HepG2 (cell line): ENCODE data around the gene ANKIB1. TPM values are rescaled to one million over a fixed set of nuclear protein-coding genes. Genes with fewer than 3 reads are reported as not detected.
A peak's percentile ranks its signal among the peaks of the same experiment; 100 is the strongest.

Source experiments
- ATF2 ChIP-seq: sonication (generic); formaldehyde crosslinking; IDR thresholded peaks from 2 replicates; pipeline ENCODE4 v1.4.0; 2020; ENCODE audit warnings: missing genetic modification reagents
- DNMT1 ChIP-seq: sonication (generic); formaldehyde crosslinking; IDR thresholded peaks from 2 replicates; pipeline ENCODE4 v1.5.1; 2020; ENCODE audit warnings: mild to moderate bottlenecking, missing genetic modification reagents
- ETV5 ChIP-seq: IDR thresholded peaks from 2 replicates; pipeline ENCODE4 v1.6.1; 2018; ENCODE audit warnings: missing biosample characterization, missing genetic modification reagents, inconsistent platforms, borderline replicate concordance
- FOXO4 ChIP-seq: sonication (generic); formaldehyde crosslinking; conservative IDR thresholded peaks from 2 replicates; pipeline ENCODE4 v1.8.1; 2023; ENCODE audit warnings: missing genetic modification reagents
- KLF6 ChIP-seq: IDR thresholded peaks from 2 replicates; pipeline ENCODE4 v1.8.0; 2016; ENCODE audit warnings: missing biosample characterization, missing genetic modification reagents
- KMT2B ChIP-seq: IDR thresholded peaks from 2 replicates; pipeline ENCODE4 v1.6.1; 2016; ENCODE audit warnings: missing genetic modification reagents, missing compliant biosample characterization
- MEF2D ChIP-seq: sonication (generic); formaldehyde crosslinking; IDR thresholded peaks from 2 replicates; pipeline ENCODE4 v1.5.1; 2020; ENCODE audit warnings: mild to moderate bottlenecking, missing genetic modification reagents
- MXD1 ChIP-seq: sonication (generic); formaldehyde crosslinking; IDR thresholded peaks from 2 replicates; pipeline ENCODE4 v1.4.0; 2020; ENCODE audit warnings: mild to moderate bottlenecking, missing genetic modification reagents
- SALL1 ChIP-seq: sonication (generic); formaldehyde crosslinking; IDR thresholded peaks from 2 replicates; pipeline ENCODE4 v1.8.0; 2022; ENCODE audit warnings: mild to moderate bottlenecking, missing genetic modification reagents
- TIGD3 ChIP-seq: sonication (generic); formaldehyde crosslinking; IDR thresholded peaks from 2 replicates; pipeline ENCODE4 v1.5.1; 2020; ENCODE audit warnings: mild to moderate bottlenecking, missing genetic modification reagents, borderline replicate concordance
- UBTF ChIP-seq: sonication (generic); formaldehyde crosslinking; IDR thresholded peaks from 2 replicates; pipeline ENCODE4 v1.4.0; 2020; ENCODE audit warnings: mild to moderate bottlenecking, missing genetic modification reagents
- ZBTB43 ChIP-seq: sonication (generic); formaldehyde crosslinking; conservative IDR thresholded peaks from 2 replicates; pipeline ENCODE4 v1.4.0; 2020; ENCODE audit warnings: missing genetic modification reagents
- ZNF274 ChIP-seq: sonication (generic); formaldehyde crosslinking; IDR thresholded peaks from 2 replicates; pipeline ENCODE4 v1.5.1; 2020; ENCODE audit warnings: mild to moderate bottlenecking, missing genetic modification reagents
- ZNF292 ChIP-seq: sonication (generic); formaldehyde crosslinking; IDR thresholded peaks from 2 replicates; pipeline ENCODE4 v1.8.1; 2022; ENCODE audit warnings: mild to moderate bottlenecking, low read depth, missing genetic modification reagents, borderline replicate concordance
- ZNF503 ChIP-seq: sonication (generic); formaldehyde crosslinking; IDR thresholded peaks from 2 replicates; pipeline ENCODE4 v1.4.0; 2020; ENCODE audit warnings: missing genetic modification reagents
- ZNF598 ChIP-seq: sonication (generic); formaldehyde crosslinking; IDR thresholded peaks from 2 replicates; pipeline ENCODE4 v1.5.1; 2020; ENCODE audit warnings: mild to moderate bottlenecking, missing genetic modification reagents, borderline replicate concordance
- ZNF619 ChIP-seq: sonication (generic); formaldehyde crosslinking; IDR thresholded peaks from 2 replicates; pipeline ENCODE4 v1.4.0; 2020; ENCODE audit warnings: mild to moderate bottlenecking, missing genetic modification reagents
- ZNF672 ChIP-seq: sonication (generic); formaldehyde crosslinking; IDR thresholded peaks from 2 replicates; pipeline ENCODE4 v1.8.1; 2022; ENCODE audit warnings: missing genetic modification reagents
- polyA plus RNA-seq, 8 experiments: library from polyadenylated mRNA; depleted of rRNA in 3 of 8; stranded (reverse) in 7 of 8; unstranded in 1 of 8; fragments of >200 nt; fragmentation: Illumina TruSeq in 4 of 8; extraction: Trizol in 4 of 8; gene quantifications; 2 replicates each; pipeline versions ENCODE4 v1.2.1 to v1.2.3, GENCODE V29; 2011 to 2016; ENCODE audit warnings: low read depth in 4 of 8, missing spikeins in 1 of 8, mixed read lengths in 1 of 8; ENCODE audit not compliant: insufficient read depth in 1 of 8
- total RNA-seq, 5 experiments: library from RNA; depleted of rRNA; stranded (reverse); fragments of >200 nt; fragmentation: Illumina TruSeq; extraction: Trizol; gene quantifications; 2 replicates each; pipeline ENCODE4 v1.2.3, GENCODE V29; 2016; ENCODE audit warnings: low read depth in 1 of 5

The ANKIB1 gene
- total and polyA plus RNA-seq, 2 of the 13 experiments (the other 11 are each of a cell fraction or from before 2014, with no cell fraction given): 28.7 to 29.6 TPM

GRCh38 chr7:92246360-92247101 is 757 bp downstream of the ANKIB1 start (continued):
- 0 out of 2 replicates have a peak, but pooled peaks have one; percentile 30 for TF ChIP-seq TIGD3 (CRISPR knock-in tag)
- TF ChIP-seq ZBTB43: no peak
- no peak for TF ChIP-seq ZNF503
- TF ChIP-seq SALL1 (CRISPR knock-in tag): no peak
- 0 out of 2 replicates have a peak, but pooled peaks have one; percentile 10 for TF ChIP-seq KLF6 (CRISPR knock-in tag)
- no peak for TF ChIP-seq KMT2B (CRISPR knock-in tag)
- peak; percentile 61; the same call in 1 of the 2 replicates for TF ChIP-seq ZNF292 (CRISPR knock-in tag)
- 0 out of 2 replicates have a peak, but pooled peaks have one; percentile 10 for TF ChIP-seq ETV5
- no peak for TF ChIP-seq ATF2 (CRISPR knock-in tag)
- TF ChIP-seq ZNF619 (CRISPR knock-in tag): no peak
- peak; percentile 88 for TF ChIP-seq ZNF598 (CRISPR knock-in tag)
- no peak for TF ChIP-seq ZNF672 (CRISPR knock-in tag)
- 0 out of 2 replicates have a peak, but pooled peaks have one; percentile 17 for TF ChIP-seq ZNF274
- TF ChIP-seq MEF2D (CRISPR knock-in tag): 0 out of 2 replicates have a peak, but pooled peaks have one; percentile 19
- TF ChIP-seq UBTF (CRISPR knock-in tag): no peak; the same call in 1 of the 2 replicates
- TF ChIP-seq MXD1: 0 out of 2 replicates have a peak, but pooled peaks have one; percentile 18
- TF ChIP-seq FOXO4 (CRISPR knock-in tag): 0 out of 2 replicates have a peak, but pooled peaks have one; percentile 69
- TF ChIP-seq DNMT1 (CRISPR knock-in tag): no peak
